Measurements from ENCODE around the gene BMERB1.
A peak's percentile ranks its signal among the peaks of the same experiment; 100 is the strongest.
"Not testable (repeated sequence)": the region's sequence is repeated elsewhere in the genome, so short reads cannot be mapped to it uniquely, and the experiment has no call there.

The BMERB1 gene

DNA sequence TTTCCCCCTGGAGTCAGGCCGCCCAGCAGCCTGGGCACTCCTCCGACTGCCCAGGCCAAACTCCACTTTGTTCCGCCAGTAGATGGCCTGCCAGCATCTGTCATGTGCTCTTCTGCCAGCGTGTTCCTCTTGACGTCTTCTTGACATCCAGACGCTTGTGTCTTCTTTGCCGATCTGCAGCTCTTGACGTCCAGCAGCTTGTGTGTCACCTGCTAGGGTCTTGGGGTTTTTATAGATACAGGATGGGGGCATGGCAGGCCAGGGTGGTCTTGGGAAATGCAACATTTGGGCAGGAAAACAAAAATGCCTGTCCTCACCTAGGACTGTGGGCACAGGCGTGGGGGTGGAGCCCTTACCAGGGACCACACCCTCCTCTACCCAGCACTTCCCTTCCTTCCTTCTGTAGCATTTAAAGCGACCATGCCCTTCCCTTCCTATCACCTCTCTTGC is 88.7 kb downstream of the BMERB1 start:
- no peak for DNase-seq (ENCODE audit: low spot score)

DNA sequence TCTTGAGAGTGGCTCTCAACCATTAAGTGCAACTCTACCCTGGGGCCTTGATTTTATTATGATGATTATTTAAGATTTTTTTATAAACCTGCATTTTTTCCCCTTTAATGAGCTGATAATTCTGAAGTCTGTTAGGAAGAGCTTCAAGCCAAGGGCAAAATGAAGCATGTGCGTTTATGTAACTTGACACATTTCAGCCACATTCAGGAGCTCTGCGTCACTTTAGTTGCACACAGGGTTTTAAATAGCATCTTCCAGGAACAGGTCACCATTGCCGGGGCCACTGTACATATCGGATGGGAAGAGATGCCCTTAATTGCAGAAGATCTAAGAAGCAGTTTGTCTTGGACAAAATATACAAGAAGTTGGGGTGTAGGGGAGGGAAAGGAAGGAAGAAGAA is 89.6 kb downstream of the BMERB1 start:
- DNase-seq (ENCODE audit: low spot score) = no peak

DNA sequence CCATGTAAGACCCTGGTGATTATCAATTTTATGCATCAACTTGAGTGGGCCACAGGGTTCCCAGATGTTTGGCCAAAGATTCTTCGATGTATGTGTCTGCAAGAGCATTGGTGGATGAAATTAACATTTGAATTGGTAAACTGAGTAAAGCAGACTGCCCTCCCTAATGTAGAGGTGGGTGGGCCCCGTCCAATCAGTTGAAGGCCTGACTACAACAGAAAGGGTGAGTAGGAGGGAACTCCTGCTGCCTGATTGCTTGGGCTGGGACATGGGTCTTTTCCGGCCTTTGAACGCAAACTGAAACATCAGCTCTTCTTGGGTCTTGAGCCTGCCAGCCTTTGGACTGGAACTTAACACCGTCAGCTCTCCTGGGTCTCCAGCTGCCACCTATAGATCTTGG is 90.6 kb downstream of the BMERB1 start:
- DNase-seq (ENCODE audit: low spot score) = no peak

DNA sequence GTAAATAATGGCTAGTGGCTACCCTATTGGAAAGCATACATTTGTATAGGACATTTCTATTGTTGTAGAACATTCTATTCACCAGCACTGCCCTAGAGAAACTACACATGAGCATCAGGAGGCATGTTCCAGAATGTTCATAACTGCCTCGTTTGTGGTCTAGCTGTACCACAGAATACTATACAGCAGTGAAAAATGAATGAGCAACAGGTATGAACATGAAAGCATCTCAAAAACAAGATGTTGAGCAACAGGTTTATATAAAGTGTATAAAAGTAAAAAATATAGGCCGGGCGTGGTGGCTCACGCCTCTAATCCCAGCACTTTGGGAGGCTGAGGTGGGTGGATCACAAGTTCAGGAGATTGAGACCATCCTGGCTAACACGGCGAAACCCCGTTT is 91.7 kb downstream of the BMERB1 start:
- DNase-seq (ENCODE audit: low spot score) = no peak

DNA sequence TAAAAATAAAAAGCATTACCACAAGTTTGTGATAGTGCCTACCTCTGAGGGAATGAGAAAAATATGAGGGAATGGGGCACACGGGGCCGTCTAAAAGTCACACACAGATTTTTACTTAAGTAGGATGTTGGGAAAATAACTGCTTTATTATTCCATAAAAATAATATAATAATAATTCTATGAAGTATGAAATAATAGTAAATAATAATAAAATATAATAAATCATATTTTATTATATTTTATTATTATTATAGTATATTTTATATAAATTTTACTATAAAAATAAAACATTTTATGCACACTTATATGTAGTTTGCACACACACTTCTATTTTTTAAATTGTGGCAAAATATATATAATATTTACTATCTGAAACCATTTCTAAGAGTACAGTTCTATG is 92.3 kb downstream of the BMERB1 start:
- DNase-seq (ENCODE audit: low spot score) = no peak

DNA sequence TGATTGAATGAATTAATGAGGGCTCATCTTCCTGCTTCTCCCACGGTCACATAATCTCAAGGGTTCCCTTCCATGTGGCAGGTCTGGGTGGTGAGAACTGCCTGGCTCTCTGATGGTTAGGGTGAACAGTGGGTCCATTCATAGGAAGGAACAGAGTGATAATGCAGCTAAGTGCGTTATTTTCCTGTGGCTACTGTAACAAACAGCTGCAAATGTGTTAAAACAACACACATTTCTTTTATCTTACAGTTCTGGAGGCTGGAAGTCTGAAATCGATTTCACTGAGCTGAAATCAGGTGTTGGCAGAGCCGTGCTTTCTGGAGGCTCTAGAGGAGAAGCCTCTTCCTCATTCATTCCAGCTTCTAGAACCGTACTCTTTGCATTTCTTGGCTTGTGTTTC is 95.3 kb downstream of the BMERB1 start:
- DNase-seq (ENCODE audit: low spot score) = no peak

DNA sequence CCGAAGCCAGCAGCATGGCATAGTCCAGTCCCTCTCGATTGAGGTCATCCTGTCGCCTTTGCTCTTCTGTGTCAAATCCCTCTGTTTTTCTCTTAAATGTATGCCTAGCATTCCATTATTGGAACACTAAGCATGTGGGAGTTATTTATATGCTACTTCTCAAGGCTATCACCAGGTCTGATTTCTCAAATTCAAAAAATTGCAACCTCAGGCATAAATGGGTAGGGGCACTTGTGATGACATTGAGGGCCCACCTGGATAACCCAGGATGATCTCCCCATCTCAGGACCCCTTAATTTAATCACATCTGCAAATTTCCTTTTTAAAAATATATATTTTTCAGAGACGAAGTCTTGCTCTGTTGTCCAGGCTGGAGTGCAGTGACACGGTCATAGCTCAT is 95.7 kb downstream of the BMERB1 start:
- DNase-seq (ENCODE audit: low spot score) = no peak

DNA sequence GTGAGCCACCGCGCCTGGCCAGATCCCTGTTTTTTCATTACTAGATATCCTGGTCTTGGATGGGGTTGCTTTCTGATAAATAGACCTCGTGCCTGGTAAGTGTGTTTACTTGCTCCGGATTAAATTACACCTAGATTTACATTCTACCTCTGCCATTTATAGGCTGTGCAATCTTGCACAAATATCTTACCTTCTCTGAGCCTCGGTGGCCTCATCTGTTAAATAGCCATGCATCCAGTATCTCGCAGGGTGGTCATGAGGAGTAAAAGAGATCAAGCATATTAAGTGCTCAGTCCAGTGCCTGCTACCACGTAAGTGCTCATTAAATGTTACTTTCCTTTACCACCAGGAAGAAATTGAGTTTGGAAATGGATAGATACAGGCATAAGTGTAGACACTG is 98.4 kb downstream of the BMERB1 start:
- DNase-seq (ENCODE audit: low spot score) = no peak

DNA sequence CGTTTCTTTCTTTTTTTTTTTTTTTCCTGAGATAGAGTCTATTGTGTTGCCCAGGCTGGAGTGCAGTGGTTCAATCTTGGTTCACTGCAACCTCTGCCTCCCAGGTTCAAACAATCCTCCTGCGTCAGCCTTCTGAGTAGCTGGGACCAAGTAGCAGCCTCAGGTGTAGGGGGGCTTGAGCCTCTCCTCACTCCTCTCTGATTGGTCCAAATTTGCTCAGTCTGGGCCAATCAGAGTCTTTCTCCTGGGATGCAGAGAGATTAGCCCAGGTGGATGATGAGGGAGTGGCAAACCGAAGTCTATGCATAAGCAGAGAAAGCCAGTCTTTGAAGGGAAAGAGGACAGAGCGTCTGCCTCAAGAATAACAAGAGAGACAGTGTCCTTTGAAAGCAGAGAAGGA is 99.0 kb downstream of the BMERB1 start:
- peak; percentile 68 for DNase-seq (ENCODE audit: low spot score)

DNA sequence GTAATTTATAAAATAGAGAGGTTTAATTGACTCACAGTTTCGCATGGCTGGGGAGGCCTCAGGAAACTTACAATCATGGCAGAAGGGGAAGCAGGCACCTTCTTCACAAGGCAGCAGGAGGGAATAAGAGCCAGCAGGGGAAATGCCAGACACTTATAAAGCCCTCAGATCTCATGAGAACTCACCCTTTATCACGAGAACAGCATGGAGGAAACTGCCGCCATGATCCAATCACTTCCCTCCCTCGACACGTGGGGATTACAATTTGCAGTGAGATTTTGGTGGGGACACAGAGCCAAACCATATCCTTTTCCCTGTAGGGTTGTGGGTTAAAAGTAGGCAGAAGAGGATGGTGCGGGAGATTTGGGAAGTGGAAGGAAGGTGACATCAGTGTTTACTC is 101.4 kb downstream of the BMERB1 start:
- DNase-seq (ENCODE audit: low spot score) = no peak

DNA sequence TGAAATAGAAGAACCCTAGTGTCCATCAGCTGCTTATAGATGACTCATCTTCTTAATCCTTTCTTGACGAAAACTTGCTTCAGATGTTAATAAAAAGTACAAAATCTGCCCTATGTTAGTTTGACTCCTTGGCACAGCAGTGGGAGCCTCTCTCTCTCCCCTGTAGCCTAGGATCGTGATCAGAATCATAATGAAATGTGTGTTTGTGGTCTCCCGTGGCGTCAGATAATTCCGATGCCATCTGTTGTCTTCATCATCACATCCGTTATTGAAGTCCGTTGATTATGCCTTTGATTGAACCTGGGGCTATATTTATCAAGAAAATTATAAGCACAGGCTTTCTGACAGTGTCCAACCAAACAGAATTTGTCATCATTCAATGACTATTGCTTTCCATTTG is 102.5 kb downstream of the BMERB1 start:
- no peak for DNase-seq (ENCODE audit: low spot score)

DNA sequence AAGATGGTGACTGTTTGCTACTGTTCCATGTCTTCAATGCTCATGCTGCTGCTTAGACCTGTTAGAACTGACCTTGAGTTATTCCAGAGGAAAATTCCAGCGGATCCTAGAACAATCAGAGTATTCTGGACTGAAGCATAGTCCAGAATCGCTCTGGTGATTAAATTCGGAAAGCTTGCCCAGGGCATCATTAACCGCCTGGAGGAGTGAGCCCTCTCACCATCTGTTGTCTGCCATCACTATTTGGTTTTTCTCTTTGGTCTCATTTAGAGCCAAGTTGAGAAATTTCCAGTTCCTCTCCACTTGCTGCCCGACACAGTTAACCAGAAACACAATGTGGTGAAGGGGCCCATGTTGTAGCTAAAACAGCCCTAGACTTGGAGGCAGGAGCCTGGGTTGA is 104.1 kb downstream of the BMERB1 start:
- DNase-seq (ENCODE audit: low spot score) = no peak

DNA sequence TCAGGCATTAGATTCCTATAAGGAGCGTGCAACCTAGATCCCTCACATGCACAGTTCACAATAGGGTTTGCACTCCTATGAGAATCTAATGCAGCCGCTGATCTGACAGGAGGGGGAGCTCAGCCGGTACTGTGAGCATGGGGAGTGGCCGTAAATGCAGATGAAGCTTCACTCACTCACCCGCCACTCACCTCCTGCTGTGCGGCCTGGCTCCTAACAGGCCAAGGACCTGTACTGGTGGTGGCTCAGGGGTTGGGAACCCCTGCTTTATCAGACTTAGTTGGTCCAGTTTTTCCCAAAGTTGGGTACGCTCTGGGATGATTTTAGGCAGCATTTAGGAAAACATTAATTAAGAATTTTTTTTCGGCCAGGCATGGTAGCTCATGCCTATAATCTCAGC is 104.8 kb downstream of the BMERB1 start:
- DNase-seq (ENCODE audit: low spot score) = peak; percentile 42

DNA sequence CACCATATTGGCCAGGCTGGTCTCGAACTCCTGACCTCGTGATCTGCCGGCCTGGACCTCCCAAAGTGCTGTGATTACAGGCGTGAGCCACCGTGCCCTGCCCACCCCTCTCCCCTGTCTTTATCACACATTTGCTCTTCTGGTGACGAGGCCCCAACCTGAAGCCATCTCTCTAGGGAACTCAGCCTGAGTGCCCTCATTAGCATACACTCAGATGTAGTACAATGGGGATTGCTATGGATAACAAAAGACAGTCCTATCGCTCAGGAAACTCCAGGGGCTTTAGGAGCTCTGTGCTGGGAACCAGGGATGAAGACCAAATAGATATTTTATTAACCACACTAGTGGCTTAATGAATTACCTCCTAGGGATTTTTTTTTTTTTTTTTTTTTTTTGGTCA is 107.9 kb downstream of the BMERB1 start:
- DNase-seq (ENCODE audit: low spot score) = peak; percentile 51

DNA sequence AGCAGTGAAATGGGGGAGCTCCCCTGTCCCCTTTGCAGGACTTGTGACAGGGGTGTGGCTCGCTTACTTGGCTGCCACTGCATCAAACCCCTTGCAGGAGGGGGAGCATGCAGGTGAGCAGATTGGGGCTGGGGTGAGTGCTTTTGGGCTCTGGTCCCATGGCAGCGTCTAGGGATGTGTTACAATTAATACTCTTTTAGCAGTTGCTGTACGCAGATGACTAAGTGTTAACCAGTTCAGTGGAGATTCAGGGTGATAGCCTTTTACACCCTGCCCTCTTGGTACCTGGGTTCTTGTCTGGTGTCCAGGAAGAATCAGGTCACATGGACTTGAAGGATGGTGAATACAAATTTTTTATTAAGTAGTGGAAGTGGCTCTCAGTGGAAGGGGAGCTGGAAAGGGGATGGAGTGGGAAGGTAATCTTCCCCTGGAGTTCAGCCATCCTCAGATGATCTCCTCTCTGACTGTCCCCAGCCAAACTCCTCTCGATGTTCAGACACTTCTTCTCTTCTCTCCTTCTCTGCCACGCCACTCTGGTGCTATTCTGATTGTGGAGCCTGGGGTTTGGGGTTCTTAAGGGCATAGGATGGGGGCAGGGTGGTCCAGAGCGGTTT is 108.5 kb downstream of the BMERB1 start:
- DNase-seq (ENCODE audit: low spot score) = no peak

DNA sequence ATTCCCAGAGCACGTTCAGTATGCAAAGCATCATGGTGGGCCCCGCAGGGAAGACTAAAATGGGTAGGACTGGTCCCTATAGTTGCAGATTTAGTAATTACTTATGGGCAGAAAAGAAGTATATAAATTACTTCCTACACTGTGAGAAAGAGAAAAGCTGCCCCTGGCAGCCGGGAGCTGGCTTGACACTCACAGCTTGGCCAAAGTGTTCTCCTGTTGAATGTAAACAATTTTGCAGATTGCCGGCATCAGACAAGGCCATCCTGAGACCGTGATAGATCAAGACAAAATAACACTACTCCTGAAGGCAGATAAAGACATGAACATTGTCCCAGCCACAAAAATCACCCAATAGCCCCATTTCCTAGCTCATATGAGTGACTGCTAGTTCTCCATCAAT is 110.0 kb downstream of the BMERB1 start:
- DNase-seq (ENCODE audit: low spot score) = no peak

DNA sequence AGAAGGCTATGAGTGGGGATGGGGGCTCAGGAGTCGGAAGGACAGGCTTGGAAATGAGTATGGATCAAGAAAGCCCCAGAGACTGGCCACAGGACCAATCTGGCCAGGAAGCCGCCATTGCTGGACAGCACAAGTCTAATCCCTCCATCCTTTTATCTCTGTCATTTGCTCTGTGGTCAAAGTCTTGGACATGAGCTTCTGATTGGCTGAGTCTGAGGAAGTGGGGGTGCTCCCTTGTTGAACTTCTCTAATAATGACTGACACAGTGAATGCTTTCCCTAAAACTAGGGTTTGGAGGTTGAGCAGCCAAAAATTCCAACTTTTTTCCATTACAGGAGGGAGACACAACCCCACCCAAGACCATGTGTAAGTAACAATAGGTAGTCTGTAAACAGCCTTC is 111.2 kb downstream of the BMERB1 start:
- no peak for DNase-seq (ENCODE audit: low spot score)

DNA sequence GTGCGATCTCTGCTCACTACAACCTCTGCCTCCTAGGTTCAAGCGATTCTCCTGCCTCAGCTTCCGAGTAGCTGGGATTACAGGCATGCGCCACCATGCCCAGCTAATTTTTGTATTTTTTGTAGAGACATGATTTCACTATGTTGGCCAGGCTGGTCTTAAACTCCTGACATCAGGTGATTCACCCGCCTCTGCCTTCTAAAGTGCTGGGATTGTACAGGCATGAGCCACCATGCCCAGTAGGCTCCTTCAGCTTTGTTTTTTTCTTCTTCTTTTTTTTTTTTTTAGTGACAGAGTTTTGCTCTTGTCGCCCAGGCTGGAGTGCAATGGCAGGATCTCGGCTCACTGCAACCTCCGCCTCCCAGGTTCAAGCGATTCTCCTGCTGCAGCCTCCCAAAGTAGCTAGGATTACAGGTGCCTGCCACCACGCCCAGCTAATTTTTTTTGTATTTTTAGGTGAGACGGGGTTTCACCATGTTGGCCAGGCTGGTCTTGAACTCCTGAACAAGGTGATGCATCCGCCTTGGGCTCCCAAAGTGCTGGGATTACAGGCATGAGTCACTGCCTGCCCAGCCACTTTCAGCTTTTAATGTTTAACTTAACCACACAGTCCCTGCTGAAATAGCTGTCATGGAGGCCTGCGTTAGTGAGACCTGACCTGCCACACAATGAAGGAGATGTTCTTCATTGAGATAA is 112.8 kb downstream of the BMERB1 start:
- DNase-seq (ENCODE audit: low spot score) = not testable (repeated sequence)

DNA sequence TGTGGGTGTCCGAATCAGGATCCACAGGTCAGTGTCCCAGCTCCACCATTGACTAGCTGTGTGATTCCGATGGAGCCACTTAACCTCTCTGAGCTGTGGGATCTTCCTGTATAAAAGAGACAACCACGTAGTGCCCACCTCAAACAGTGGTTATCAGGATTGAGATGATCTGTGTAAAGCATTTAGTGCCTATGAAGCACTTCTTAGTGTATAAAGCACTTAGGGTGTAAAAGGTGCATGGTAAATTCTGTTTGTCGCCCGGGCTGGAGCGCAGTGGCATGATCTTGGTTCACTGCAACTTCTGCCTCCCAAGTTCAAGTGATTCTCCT is 113.3 kb downstream of the BMERB1 start:
- no peak for DNase-seq (ENCODE audit: low spot score)

DNA sequence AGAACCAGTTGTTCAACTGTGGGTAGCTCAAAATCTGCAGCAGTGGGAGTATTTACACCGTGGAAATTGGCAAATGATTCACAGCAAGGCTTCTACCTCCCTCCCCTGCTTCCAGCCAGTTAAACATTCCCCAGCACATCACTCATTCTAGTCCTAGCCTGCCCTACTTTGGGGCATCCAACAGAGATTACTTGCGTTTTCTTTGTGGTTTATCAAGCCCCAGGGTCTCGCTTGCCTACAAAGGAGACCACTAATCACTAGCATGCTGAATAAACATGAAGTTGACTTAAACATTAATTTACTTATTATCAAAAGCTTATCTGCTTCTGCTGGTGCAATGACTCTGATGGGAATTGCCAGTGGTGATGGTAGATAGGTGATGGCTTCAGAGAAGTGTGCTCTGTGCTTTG is 114.1 kb downstream of the BMERB1 start:
- DNase-seq (ENCODE audit: low spot score) = no peak

DNA sequence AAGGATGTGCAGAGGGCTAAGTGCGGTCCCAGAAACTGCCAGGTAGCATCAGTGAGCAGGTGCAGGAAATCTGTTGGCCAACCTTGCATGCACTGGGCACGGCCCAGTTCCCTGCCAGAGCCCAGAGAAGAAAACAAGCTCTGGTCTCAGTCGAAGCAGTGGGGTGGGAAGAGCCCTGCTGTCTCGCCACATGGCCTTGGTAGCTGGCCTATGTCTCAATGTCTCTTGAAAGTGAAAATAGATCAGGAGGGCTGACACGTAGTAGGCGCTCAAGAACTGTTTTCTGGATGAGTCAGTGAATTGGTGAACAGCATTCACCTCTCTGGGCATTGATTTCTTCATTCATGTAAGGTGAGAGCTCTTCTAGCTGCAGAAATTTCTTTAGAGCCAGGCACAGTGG is 118.1 kb downstream of the BMERB1 start:
- no peak for DNase-seq (ENCODE audit: low spot score)

DNA sequence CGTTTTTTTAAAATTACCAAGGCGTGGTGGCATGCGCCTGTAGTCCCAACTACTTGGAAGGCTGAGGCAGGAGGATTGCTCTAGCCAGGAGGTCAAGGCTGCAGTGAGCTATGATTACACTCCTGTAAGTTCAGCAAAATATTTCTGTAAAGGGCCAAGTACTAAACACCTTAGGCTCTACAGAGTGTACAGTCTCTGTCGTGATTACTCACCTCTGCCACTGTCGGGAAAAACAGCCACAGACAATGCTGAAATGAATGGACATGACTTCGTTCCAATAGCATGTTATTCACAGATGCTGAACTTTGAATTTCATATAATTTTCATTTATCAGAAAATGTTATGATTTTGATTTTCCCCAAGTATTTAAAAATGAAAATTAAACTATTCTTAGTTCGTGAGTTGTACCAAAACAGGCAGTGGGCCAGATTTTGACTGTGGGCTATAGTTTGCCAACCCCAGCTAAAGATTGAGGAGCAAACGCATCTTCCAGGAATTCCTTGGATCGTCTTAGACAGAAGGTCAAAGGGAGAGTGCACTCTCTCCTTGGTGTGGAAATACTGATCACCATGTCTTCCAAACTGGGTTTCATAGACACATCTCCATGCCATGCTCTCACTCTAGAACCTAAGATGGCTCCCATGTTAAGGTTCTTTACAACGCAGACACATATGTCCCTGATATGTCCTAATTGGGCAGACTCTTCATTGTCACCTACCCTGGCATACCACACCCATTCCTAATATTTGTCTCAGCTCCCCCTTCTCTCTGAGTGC is 119.1 kb downstream of the BMERB1 start:
- DNase-seq (ENCODE audit: low spot score) = no peak

DNA sequence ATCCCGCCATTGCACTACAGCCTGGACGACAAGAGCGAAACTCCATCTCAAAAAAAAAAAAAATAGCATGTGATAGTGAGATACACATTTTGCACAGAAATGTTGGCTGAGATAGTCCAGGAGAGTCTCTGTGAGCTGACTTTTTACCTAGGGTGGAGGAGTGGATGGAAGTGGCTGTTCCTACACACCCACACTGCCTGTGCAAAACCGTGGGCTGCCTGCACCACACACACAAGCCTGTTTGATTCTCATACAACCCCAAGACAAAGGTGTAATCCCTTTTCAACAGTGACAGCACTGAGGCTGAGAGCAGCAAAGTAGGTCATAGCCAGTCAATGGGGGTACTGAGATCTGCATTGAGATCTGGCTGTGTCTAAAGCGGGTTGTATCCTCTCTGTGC is 121.7 kb downstream of the BMERB1 start:
- DNase-seq (ENCODE audit: low spot score) = no peak

DNA sequence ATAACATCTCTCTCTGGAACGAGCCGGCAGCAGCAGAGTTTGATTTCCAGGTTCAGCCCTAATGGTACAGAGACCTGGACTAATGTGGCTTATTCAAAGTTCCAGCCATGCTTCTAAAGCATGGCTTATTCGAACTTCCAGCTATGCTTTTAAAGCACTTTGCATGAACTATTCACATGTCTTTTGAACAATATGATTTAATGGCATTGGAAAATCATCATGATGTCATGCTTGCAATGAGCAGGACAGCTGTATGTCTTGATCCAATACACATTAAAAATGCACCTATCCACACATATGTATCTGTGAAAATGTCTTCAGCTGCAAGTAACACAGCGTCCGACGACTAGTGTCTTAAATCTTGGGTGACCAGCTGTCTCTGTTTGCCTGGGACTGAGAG is 122.9 kb downstream of the BMERB1 start:
- DNase-seq (ENCODE audit: low spot score) = no peak
